WTC11 (cell line): ENCODE data around the gene SH3TC2. TPM values are rescaled to one million over a fixed set of nuclear protein-coding genes. Genes with fewer than 3 reads are reported as not detected.

Experiments
- ATAC-seq: fragments of 200-7000 bp; cut with Tn5 transposase; 2 replicates; pipeline ENCODE4 v1.10.0; 2021; ENCODE audit warnings: mild to moderate bottlenecking, moderate library complexity
- CTCF ChIA-PET: fragments of 300-600 bp; sonication (Branson Sonifier 250); formaldehyde crosslinking; loops from one replicate; lab custom pipeline; 2021; ENCODE audit warnings: antibody characterized with exemption; lab: Charles Lee
- POLR2A ChIA-PET: fragments of 350-600 bp; sonication (Branson Sonifier 250); formaldehyde crosslinking; loops from one replicate; lab custom pipeline; 2021; ENCODE audit warnings: antibody characterized with exemption; lab: Charles Lee
- DNase-seq: peaks from one replicate; pipeline ENCODE4 v3.0.0; 2021; ENCODE audit warnings: low spot score
- H3K27ac Mint-ChIP-seq: 2 replicates; pipeline ENCODE4 v1.8.0; 2021; ENCODE audit warnings: mixed read lengths
- H3K27me3 Mint-ChIP-seq: 2 replicates; pipeline ENCODE4 v1.8.0; 2021; ENCODE audit warnings: low read depth, mild to moderate bottlenecking, moderate library complexity, mixed read lengths
- H3K36me3 Mint-ChIP-seq: 2 replicates; pipeline ENCODE4 v1.8.0; 2021; ENCODE audit warnings: mixed read lengths
- H3K4me1 Mint-ChIP-seq: 2 replicates; pipeline ENCODE4 v1.8.0; 2022; ENCODE audit warnings: mixed read lengths
- H3K4me3 Mint-ChIP-seq: 2 replicates; pipeline ENCODE4 v1.8.0; 2021; ENCODE audit warnings: mild to moderate bottlenecking, moderate library complexity, mixed read lengths
- H3K9me3 Mint-ChIP-seq: 2 replicates; pipeline ENCODE4 v1.8.0; 2021; ENCODE audit warnings: mixed read lengths
- CBFB ChIP-seq: sonication (generic); formaldehyde crosslinking; IDR thresholded peaks from 2 replicates; pipeline ENCODE4 v1.8.1; 2022; ENCODE audit warnings: mild to moderate bottlenecking, low read depth, missing genetic modification reagents
- CREB1 ChIP-seq: sonication (generic); formaldehyde crosslinking; IDR thresholded peaks from 2 replicates; pipeline ENCODE4 v1.8.0; 2023; ENCODE audit warnings: mild to moderate bottlenecking, missing genetic modification reagents
- FOXK1 ChIP-seq: sonication (generic); formaldehyde crosslinking; IDR thresholded peaks from 2 replicates; pipeline ENCODE4 v1.8.0; 2022; ENCODE audit warnings: mild to moderate bottlenecking, moderate library complexity, missing genetic modification reagents
- FOXP1 ChIP-seq: sonication (generic); formaldehyde crosslinking; IDR thresholded peaks from 2 replicates; pipeline ENCODE4 v1.8.0; 2022; ENCODE audit warnings: missing genetic modification reagents, mild to moderate bottlenecking, moderate library complexity, borderline replicate concordance
- MYBL2 ChIP-seq: sonication (generic); formaldehyde crosslinking; IDR thresholded peaks from 2 replicates; pipeline ENCODE4 v1.8.1; 2023; ENCODE audit warnings: mild to moderate bottlenecking, moderate library complexity, missing genetic modification reagents
- RELA ChIP-seq: sonication (generic); formaldehyde crosslinking; IDR thresholded peaks from 2 replicates; pipeline ENCODE4 v1.8.1; 2022; ENCODE audit warnings: missing genetic modification reagents, mild to moderate bottlenecking, borderline replicate concordance
- SMAD3 ChIP-seq: sonication (generic); formaldehyde crosslinking; IDR thresholded peaks from 2 replicates; pipeline ENCODE4 v1.8.0; 2022; ENCODE audit warnings: missing genetic modification reagents, mild to moderate bottlenecking, borderline replicate concordance
- TEAD4 ChIP-seq: sonication (generic); formaldehyde crosslinking; IDR thresholded peaks from 2 replicates; pipeline ENCODE4 v1.8.0; 2022; ENCODE audit warnings: mild to moderate bottlenecking, missing genetic modification reagents
- ZNF121 ChIP-seq: sonication (generic); formaldehyde crosslinking; IDR thresholded peaks from 2 replicates; pipeline ENCODE4 v1.8.0; 2023; ENCODE audit warnings: missing genetic modification reagents
- ZNF232 ChIP-seq: sonication (generic); formaldehyde crosslinking; IDR thresholded peaks from 2 replicates; pipeline ENCODE4 v1.8.0; 2022; ENCODE audit warnings: mild to moderate bottlenecking, missing genetic modification reagents
- ZNF317 ChIP-seq: sonication (generic); formaldehyde crosslinking; IDR thresholded peaks from 2 replicates; pipeline ENCODE4 v1.8.1; 2023; ENCODE audit warnings: low read depth, mild to moderate bottlenecking, moderate library complexity, missing genetic modification reagents, borderline replicate concordance
- ZNF396 ChIP-seq: fragments of 250-450 bp; sonication (Bioruptor Pico); IDR thresholded peaks from 2 replicates; pipeline ENCODE4 v1.8.0; 2021; ENCODE audit warnings: mild to moderate bottlenecking, moderate library complexity, borderline replicate concordance
- ZNF671 ChIP-seq: fragments of 250-450 bp; sonication (Bioruptor Pico); IDR thresholded peaks from 2 replicates; pipeline ENCODE4 v1.8.0; 2021; ENCODE audit warnings: mild to moderate bottlenecking
- total RNA-seq: library from RNA; stranded (reverse); gene quantifications from 3 replicates; pipeline ENCODE4 v1.2.3, GENCODE V29; 2021
- TF ChIP-seq, protein P1 (sequence below): fragments of 200-600 bp; IDR thresholded peaks from 2 replicates; pipeline ENCODE4 v1.8.0; 2022; ENCODE audit warnings: antibody characterized with exemption
- TF ChIP-seq, protein P2 (sequence below): fragments of 250-450 bp; sonication (Bioruptor Pico); IDR thresholded peaks from 2 replicates; pipeline ENCODE4 v1.8.0; 2021; ENCODE audit warnings: mild to moderate bottlenecking
- TF ChIP-seq, protein P3 (sequence below): sonication (generic); formaldehyde crosslinking; IDR thresholded peaks from 2 replicates; pipeline ENCODE4 v1.8.0; 2023; ENCODE audit warnings: missing genetic modification reagents
- TF ChIP-seq, protein P4 (sequence below): sonication (generic); formaldehyde crosslinking; IDR thresholded peaks from 2 replicates; pipeline ENCODE4 v1.8.1; 2023; ENCODE audit warnings: mild to moderate bottlenecking, missing genetic modification reagents
- TF ChIP-seq, protein P5 (sequence below): fragments of 250-450 bp; sonication (Bioruptor Pico); conservative IDR thresholded peaks from 2 replicates; pipeline ENCODE4 v1.9.0; 2021; ENCODE audit warnings: mild to moderate bottlenecking
- TF ChIP-seq, protein P6 (sequence below): sonication (generic); formaldehyde crosslinking; IDR thresholded peaks from 2 replicates; pipeline ENCODE4 v1.8.1; 2022; ENCODE audit warnings: low read depth, missing genetic modification reagents, borderline replicate concordance

The SH3TC2 gene
- total RNA-seq, 1 experiment from 2014 or later = 0.61 TPM

DNA sequence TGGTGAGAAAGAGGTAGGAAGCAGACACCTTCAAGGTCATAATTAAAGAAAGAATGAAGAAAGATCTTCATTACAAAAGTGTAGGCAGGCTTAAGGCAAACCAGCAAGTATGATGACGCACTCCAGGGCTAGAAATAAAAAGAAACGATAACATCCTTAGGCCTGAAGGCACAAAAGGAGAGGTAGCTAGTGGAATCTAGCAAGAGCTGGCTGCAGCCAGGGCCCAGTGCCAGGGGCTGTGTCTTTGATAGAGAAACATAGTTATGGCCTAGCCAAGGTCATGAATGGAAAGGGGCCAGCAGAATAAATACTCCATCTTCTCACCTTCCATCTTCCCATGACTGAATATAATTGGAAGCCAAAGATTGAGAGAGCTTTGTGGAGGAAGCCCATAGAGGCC is 6.8 kb upstream of the SH3TC2 start:
- peaks cover 3% of the 10 kb centered on the region for H3K4me1 Mint-ChIP-seq
- H3K36me3 Mint-ChIP-seq = no peaks in the 10 kb centered on the region
- no peak overlapping the region for H3K27ac Mint-ChIP-seq
- POLR2A ChIA-PET = no interaction called here
- CTCF ChIA-PET = no interaction called here
- no peak for DNase-seq
- TF ChIP-seq, protein P1, sequence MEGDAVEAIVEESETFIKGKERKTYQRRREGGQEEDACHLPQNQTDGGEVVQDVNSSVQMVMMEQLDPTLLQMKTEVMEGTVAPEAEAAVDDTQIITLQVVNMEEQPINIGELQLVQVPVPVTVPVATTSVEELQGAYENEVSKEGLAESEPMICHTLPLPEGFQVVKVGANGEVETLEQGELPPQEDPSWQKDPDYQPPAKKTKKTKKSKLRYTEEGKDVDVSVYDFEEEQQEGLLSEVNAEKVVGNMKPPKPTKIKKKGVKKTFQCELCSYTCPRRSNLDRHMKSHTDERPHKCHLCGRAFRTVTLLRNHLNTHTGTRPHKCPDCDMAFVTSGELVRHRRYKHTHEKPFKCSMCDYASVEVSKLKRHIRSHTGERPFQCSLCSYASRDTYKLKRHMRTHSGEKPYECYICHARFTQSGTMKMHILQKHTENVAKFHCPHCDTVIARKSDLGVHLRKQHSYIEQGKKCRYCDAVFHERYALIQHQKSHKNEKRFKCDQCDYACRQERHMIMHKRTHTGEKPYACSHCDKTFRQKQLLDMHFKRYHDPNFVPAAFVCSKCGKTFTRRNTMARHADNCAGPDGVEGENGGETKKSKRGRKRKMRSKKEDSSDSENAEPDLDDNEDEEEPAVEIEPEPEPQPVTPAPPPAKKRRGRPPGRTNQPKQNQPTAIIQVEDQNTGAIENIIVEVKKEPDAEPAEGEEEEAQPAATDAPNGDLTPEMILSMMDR = no peak
- TF ChIP-seq ZNF232 = no peak
- TF ChIP-seq CREB1 (CRISPR knock-in tag) = no peak
- TF ChIP-seq MYBL2 (CRISPR knock-in tag) = no peak
- TF ChIP-seq, protein P2, sequence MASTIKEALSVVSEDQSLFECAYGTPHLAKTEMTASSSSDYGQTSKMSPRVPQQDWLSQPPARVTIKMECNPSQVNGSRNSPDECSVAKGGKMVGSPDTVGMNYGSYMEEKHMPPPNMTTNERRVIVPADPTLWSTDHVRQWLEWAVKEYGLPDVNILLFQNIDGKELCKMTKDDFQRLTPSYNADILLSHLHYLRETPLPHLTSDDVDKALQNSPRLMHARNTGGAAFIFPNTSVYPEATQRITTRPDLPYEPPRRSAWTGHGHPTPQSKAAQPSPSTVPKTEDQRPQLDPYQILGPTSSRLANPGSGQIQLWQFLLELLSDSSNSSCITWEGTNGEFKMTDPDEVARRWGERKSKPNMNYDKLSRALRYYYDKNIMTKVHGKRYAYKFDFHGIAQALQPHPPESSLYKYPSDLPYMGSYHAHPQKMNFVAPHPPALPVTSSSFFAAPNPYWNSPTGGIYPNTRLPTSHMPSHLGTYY (CRISPR knock-in tag) = no peak
- TF ChIP-seq, protein P3, sequence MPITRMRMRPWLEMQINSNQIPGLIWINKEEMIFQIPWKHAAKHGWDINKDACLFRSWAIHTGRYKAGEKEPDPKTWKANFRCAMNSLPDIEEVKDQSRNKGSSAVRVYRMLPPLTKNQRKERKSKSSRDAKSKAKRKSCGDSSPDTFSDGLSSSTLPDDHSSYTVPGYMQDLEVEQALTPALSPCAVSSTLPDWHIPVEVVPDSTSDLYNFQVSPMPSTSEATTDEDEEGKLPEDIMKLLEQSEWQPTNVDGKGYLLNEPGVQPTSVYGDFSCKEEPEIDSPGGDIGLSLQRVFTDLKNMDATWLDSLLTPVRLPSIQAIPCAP = no peak
- no peak for TF ChIP-seq ZNF121 (CRISPR knock-in tag)
- no peak for TF ChIP-seq FOXP1 (CRISPR knock-in tag)
- TF ChIP-seq, all 79 proteins: peak for 0
- Mint-ChIP-seq H3K27me3 (no peaks in the 10 kb centered on the region), H3K9me3 (no peaks in the 10 kb centered on the region), H3K4me3 (no peak overlapping the region)
- no peak for ATAC-seq

DNA sequence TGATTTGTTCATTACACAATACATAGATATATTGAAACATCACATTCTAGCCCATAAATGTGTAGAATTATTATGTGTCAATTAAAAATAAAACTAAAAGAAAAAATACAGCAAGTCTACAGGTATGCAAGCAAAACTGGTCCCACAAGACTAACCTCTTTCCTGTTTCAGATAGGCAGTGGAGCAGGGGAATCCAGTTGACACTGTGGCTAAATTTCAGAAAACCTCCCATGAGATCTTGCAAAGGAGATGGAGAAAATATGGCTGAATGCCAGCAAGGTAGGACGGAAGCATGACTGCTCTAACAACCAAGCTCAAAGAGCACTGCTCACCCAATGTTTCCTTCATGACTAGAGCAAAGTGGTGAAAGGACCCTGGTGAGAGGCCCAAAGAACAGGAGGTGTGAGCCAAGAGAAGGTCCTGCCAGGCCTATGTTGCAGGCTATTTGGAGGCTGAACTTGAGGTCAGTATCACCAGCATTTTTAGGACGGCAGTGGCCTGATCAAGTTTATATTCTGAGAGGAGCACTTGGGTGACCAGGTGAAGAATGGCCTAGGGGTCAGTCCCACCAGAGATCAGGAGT is 1.1 kb upstream of the SH3TC2 start:
- ChIA-PET POLR2A (no interaction called here), CTCF (interaction anchor here (1.5 to 2.7 kb wide), 3 partner anchors 28 to 333 kb away, joined by 5 to 10 read pairs (median 8); no protein-coding TSS in a partner anchor)
- no peaks in the 10 kb centered on the region for H3K36me3 Mint-ChIP-seq
- H3K27ac Mint-ChIP-seq = no peak overlapping the region
- ATAC-seq = no peak
- TF ChIP-seq FOXK1 (CRISPR knock-in tag) (no peak), TEAD4 (CRISPR knock-in tag) (no peak), ZNF671 (CRISPR knock-in tag) (no peak), RELA (CRISPR knock-in tag) (no peak)
- no peak overlapping the region for H3K4me3 Mint-ChIP-seq
- DNase-seq = no peak
- H3K9me3 Mint-ChIP-seq = peaks cover 6% of the 10 kb centered on the region; the same call in 1 of the 2 replicates
- H3K4me1 Mint-ChIP-seq = peaks cover 15% of the 10 kb centered on the region
- H3K27me3 Mint-ChIP-seq = no peaks in the 10 kb centered on the region

DNA sequence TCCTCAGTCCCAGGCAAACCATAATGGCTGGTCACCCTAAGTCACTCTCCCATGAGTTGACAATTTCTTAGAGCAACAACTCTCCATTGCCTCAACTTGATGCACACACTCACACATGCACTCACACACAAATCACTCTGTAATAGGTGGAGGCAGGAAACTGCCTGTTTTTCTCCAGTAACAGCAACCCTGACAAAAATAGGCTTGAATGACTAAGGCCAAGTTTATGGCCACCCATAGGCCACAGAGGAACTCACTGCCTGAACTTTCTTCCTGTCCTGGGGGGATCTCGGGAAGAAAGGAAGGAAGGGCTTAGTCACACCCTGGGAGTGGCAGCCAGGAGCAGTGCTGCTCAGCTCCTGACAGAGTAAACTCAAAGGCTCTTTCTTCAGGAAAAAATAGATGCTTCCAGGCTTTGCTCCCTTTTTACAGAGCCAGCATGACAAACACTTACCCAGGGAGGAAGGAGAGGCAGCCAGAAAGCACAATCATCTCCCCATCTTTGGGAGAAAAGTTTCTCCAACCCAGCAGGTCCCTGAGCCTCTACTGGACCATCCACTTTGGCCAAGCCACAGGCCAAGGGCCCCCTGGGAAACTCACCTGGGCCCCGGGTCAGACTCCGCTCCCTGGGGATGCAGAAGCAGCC is 368 bp downstream of the SH3TC2 start:
- ATAC-seq = peak; percentile 6; the same call in 1 of the 2 replicates
- Mint-ChIP-seq H3K9me3 (peaks cover 19% of the 10 kb centered on the region), H3K36me3 (peaks cover 2% of the 10 kb centered on the region; the same call in 1 of the 2 replicates), H3K27me3 (no peaks in the 10 kb centered on the region), H3K27ac (no peak overlapping the region), H3K4me1 (peaks cover 15% of the 10 kb centered on the region), H3K4me3 (no peak overlapping the region)
- DNase-seq = no peak
- TF ChIP-seq, protein P4, sequence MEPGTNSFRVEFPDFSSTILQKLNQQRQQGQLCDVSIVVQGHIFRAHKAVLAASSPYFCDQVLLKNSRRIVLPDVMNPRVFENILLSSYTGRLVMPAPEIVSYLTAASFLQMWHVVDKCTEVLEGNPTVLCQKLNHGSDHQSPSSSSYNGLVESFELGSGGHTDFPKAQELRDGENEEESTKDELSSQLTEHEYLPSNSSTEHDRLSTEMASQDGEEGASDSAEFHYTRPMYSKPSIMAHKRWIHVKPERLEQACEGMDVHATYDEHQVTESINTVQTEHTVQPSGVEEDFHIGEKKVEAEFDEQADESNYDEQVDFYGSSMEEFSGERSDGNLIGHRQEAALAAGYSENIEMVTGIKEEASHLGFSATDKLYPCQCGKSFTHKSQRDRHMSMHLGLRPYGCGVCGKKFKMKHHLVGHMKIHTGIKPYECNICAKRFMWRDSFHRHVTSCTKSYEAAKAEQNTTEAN (CRISPR knock-in tag) = no peak
- ChIA-PET CTCF (interaction anchor here (0.6 to 2.7 kb wide), 6 partner anchors 12 to 332 kb away, joined by 3 to 10 read pairs (median 5); no protein-coding TSS in a partner anchor), POLR2A (no interaction called here)

DNA sequence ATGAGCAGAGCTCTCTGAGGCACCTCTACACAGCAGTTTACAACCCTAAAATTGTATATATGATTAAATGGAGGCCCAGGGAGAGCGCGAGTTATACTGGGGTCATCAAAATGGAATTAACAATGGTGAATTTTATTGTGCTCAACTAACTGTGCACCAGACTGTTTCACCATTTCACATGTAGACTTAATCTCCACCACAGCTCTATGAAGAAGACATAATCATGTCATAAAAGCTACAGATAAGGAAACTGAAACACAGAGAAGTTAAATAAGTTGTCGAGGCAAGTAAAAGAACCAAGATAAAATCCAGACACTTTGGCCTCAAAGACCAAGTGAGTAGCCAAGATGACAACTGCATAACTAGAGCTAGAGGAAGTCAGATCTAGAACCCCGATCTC is 1.5 kb downstream of the SH3TC2 start:
- DNase-seq = no peak
- H3K27ac Mint-ChIP-seq = no peak overlapping the region
- ATAC-seq = no peak
- CTCF ChIA-PET = interaction anchor here (1.2 to 2.7 kb wide), 3 partner anchors 11 to 53 kb away, joined by 5 to 10 read pairs (median 8); no protein-coding TSS in a partner anchor
- peaks cover 15% of the 10 kb centered on the region for H3K4me1 Mint-ChIP-seq
- H3K36me3 Mint-ChIP-seq = peaks cover 5% of the 10 kb centered on the region
- no peak overlapping the region for H3K4me3 Mint-ChIP-seq
- no peaks in the 10 kb centered on the region for H3K27me3 Mint-ChIP-seq
- peaks cover 26% of the 10 kb centered on the region for H3K9me3 Mint-ChIP-seq
- POLR2A ChIA-PET = no interaction called here
- TF ChIP-seq, protein P5, sequence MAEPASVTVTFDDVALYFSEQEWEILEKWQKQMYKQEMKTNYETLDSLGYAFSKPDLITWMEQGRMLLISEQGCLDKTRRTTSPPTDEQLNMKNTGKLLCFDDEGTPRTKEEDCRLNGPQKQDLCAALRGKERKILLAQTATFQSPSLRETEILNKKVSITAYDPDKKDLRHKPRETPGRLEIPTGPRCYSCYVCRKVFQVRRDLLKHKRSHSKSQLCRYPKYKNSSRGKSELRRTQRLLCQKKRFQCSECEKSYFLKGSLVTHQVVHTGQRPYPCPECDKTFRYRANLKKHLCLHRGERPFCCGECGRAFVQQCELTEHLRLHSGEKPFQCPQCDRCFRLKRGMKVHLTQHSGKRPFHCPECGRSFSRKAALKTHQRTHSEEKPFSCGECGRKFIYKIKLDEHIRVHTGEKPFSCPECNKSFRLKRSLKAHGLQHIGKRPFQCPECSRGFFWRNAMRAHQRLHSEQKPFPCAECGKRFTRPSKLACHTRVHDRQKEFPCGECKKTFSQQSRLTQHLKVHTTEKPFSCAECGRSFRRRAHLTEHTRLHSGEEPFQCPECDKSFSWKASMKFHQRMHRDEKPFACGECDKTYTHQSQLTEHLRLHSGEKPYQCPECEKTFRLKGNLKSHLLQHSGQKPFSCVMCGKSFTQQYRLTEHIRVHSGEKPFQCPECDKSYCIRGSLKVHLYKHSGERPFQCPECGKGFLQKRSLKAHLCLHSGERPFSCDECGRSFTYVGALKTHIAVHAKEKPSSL (CRISPR knock-in tag) = no peak
- TF ChIP-seq CREB1 (CRISPR knock-in tag) (no peak), ZNF317 (CRISPR knock-in tag) (no peak), SMAD3 (CRISPR knock-in tag) (no peak), ZNF396 (CRISPR knock-in tag) (no peak), CBFB (CRISPR knock-in tag) (no peak)
- TF ChIP-seq, protein P6, sequence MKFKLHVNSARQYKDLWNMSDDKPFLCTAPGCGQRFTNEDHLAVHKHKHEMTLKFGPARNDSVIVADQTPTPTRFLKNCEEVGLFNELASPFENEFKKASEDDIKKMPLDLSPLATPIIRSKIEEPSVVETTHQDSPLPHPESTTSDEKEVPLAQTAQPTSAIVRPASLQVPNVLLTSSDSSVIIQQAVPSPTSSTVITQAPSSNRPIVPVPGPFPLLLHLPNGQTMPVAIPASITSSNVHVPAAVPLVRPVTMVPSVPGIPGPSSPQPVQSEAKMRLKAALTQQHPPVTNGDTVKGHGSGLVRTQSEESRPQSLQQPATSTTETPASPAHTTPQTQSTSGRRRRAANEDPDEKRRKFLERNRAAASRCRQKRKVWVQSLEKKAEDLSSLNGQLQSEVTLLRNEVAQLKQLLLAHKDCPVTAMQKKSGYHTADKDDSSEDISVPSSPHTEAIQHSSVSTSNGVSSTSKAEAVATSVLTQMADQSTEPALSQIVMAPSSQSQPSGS (CRISPR knock-in tag) = no peak
